ENCODE results near the gene BRPF3. TPM values are rescaled to one million over a fixed set of nuclear protein-coding genes. Genes with fewer than 3 reads are reported as not detected.

Gene BRPF3
- total RNA-seq, result 16.6 and 19.2 TPM in 2 replicates

- TF ChIP-seq CTCF (IDR thresholded peaks at IDR 0.05; ENCODE audit: insufficient read depth, low read length, poor library complexity, severe bottlenecking), result no peak
- peak; percentile 7 for DNase-seq (ENCODE audit: low read depth)
- Histone ChIP-seq H3K4me3 (ENCODE audit: low read depth, low read length) (peak within 1 kb of the TSS; percentile 53), H3K36me3 (ENCODE audit: control insufficient read depth, insufficient read depth, low read length) (peaks cover 1% of the 10 kb centered on the region), H3K27me3 (ENCODE audit: control insufficient read depth, insufficient read depth, low read length) (no peaks in the 10 kb centered on the region)
These were observed at the start of gene BRPF3 for GRCh38 chr6:36196113-36196879. Gene BRPF3 (plus strand): TSS chr6:36196744. CDS start chr6:36200323, 3,579 bp downstream.

- no peak for TF ChIP-seq CTCF (IDR thresholded peaks at IDR 0.05; ENCODE audit: insufficient read depth, low read length, poor library complexity, severe bottlenecking)
- DNase-seq (ENCODE audit: low read depth), result no peak
- H3K36me3 ChIP-seq (ENCODE audit: control insufficient read depth, insufficient read depth, low read length), result no peaks in the 10 kb centered on the region
- no peak overlapping the region for H3K4me3 ChIP-seq (ENCODE audit: low read depth, low read length)
- H3K27me3 ChIP-seq (ENCODE audit: control insufficient read depth, insufficient read depth, low read length), result no peaks in the 10 kb centered on the region
These were observed 49.2 kb upstream of the BRPF3 start for GRCh38 chr6:36147294-36147693.

- Histone ChIP-seq H3K4me3 (ENCODE audit: low read depth, low read length) (no peak overlapping the region), H3K27me3 (ENCODE audit: control insufficient read depth, insufficient read depth, low read length) (no peaks in the 10 kb centered on the region), H3K36me3 (ENCODE audit: control insufficient read depth, insufficient read depth, low read length) (no peaks in the 10 kb centered on the region)
- TF ChIP-seq CTCF (IDR thresholded peaks at IDR 0.05; ENCODE audit: insufficient read depth, low read length, poor library complexity, severe bottlenecking), result no peak
- no peak for DNase-seq (ENCODE audit: low read depth)
These were observed 47.1 kb upstream of the BRPF3 start for GRCh38 chr6:36149476-36149875.

- Histone ChIP-seq H3K4me3 (ENCODE audit: low read depth, low read length) (no peak overlapping the region), H3K27me3 (ENCODE audit: control insufficient read depth, insufficient read depth, low read length) (no peaks in the 10 kb centered on the region), H3K36me3 (ENCODE audit: control insufficient read depth, insufficient read depth, low read length) (no peaks in the 10 kb centered on the region)
- no peak for TF ChIP-seq CTCF (IDR thresholded peaks at IDR 0.05; ENCODE audit: insufficient read depth, low read length, poor library complexity, severe bottlenecking)
- no peak for DNase-seq (ENCODE audit: low read depth)
These were observed 46.3 kb upstream of the BRPF3 start for GRCh38 chr6:36150283-36150682.

- no peak for TF ChIP-seq CTCF (IDR thresholded peaks at IDR 0.05; ENCODE audit: insufficient read depth, low read length, poor library complexity, severe bottlenecking)
- no peaks in the 10 kb centered on the region for H3K36me3 ChIP-seq (ENCODE audit: control insufficient read depth, insufficient read depth, low read length)
- H3K27me3 ChIP-seq (ENCODE audit: control insufficient read depth, insufficient read depth, low read length), result no peaks in the 10 kb centered on the region
- no peak for DNase-seq (ENCODE audit: low read depth)
- H3K4me3 ChIP-seq (ENCODE audit: low read depth, low read length), result no peak overlapping the region
These were observed 42.3 kb upstream of the BRPF3 start for GRCh38 chr6:36154286-36154685.

- DNase-seq (ENCODE audit: low read depth), result no peak
- H3K27me3 ChIP-seq (ENCODE audit: control insufficient read depth, insufficient read depth, low read length), result no peaks in the 10 kb centered on the region
- H3K4me3 ChIP-seq (ENCODE audit: low read depth, low read length), result no peak overlapping the region
- no peak for TF ChIP-seq CTCF (IDR thresholded peaks at IDR 0.05; ENCODE audit: insufficient read depth, low read length, poor library complexity, severe bottlenecking)
- H3K36me3 ChIP-seq (ENCODE audit: control insufficient read depth, insufficient read depth, low read length), result no peaks in the 10 kb centered on the region
These were observed 40.9 kb upstream of the BRPF3 start for GRCh38 chr6:36155662-36156061.
